Measurements from ENCODE around the gene SRY. TPM values are rescaled to one million over a fixed set of nuclear protein-coding genes. Genes with fewer than 3 reads are reported as not detected.
A peak's percentile ranks its signal among the peaks of the same experiment; 100 is the strongest.
"Not testable (repeated sequence)": the region's sequence is repeated elsewhere in the genome, so short reads cannot be mapped to it uniquely, and the experiment has no call there.

Gene SRY
- polyA plus RNA-seq (ENCODE audit: insufficient read length): not detected

DNA sequence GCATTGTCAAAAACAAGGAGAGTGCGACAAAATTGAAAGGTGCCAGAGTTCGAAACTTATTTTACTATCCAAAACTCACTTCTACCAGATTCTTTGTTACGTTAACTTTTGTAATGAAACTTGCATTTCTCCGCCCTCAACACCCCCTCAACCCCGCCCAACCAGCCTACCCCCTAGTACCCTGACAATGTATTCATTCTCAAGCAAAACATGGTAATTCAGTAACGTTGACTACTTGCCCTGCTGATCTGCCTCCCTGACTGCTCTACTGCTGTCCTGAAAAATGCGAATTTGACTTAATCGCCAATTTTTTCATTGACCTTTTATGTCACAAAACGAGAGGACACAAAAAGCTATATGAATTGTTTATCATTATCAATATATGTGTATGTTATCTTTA is at the start of gene SRY:
TSS of gene SRY (minus strand) at position 83 of the 400 bp plus-strand sequence. CDS start at position 4, 79 bp downstream.
- peak; percentile 2 for DNase-seq

DNA sequence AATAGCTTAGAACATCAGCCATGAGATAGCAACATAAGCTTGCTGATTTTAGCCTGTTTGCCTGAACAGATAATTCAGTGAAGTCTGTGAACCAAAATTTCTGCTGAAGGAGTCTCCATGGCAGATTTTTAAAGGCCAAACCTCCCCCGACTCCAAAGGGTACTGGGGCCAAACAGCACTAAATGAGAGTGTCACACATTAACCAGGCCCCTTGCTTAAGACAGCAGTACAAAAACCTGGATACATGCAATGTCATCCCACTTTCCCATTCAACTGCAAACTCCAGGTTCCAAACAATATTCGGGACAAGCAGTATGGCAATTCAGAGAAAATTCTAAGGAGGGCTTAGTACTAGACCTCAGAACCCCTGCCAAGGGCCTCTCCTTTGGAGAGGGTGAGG is 49.6 kb upstream of the SRY start:
- DNase-seq: no peak

DNA sequence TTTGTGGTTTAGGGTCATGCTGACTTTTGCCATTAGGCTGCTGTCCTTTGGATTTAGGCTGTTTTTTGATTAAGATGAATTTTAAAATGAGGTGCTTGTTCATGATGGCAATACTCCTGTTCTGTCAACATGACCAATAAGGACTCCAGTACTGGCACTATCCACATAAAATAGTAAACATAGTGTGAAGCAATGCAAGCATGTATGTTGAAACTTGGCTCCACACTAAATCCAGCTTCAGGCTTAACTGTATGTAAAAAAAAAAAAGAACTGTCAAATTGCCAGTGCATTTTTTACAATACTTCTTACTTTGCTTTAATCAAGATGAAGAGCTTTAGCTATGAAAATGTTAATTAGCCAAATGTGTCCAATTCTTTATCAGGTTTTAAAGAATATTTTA is 47.7 kb upstream of the SRY start:
- no peak for DNase-seq

DNA sequence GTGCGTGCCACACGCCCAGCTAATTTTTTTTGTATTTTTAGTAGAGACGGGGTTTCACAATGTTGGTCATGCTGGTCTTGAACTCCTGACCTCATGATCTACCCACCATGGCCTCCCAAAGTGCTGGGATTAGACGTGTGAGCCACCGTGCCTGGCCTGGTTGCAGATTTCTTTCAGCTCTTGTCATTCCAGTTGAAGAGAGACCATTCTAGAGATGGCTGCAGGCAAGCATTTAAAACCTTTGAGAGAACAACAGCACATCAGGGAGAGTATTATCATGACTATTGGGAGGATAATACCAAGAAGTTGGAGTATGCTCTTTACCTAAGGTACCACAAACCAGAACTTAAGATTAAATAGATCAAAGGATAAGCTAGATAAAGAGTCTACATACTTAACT is 41.0 kb upstream of the SRY start:
- DNase-seq: no peak

DNA sequence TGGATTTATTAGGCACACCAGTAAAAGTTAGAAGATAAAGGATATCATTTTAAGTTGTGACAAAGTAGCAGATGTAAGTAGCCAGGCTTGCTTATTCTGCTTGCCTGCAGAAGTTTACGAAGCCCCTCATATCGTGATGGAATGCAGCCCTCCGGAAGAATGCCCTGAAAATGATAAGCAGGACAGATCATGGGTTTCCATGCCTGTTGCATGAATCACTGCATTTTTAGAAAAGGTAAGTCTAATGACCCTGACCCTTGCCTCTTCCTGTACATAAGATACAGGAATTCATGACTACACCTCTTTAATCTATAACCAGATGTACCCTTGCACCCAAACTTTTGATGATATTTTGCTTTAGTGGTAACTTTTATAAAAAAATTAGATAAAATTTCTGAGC is 37.0 kb upstream of the SRY start:
- no peak for DNase-seq

DNA sequence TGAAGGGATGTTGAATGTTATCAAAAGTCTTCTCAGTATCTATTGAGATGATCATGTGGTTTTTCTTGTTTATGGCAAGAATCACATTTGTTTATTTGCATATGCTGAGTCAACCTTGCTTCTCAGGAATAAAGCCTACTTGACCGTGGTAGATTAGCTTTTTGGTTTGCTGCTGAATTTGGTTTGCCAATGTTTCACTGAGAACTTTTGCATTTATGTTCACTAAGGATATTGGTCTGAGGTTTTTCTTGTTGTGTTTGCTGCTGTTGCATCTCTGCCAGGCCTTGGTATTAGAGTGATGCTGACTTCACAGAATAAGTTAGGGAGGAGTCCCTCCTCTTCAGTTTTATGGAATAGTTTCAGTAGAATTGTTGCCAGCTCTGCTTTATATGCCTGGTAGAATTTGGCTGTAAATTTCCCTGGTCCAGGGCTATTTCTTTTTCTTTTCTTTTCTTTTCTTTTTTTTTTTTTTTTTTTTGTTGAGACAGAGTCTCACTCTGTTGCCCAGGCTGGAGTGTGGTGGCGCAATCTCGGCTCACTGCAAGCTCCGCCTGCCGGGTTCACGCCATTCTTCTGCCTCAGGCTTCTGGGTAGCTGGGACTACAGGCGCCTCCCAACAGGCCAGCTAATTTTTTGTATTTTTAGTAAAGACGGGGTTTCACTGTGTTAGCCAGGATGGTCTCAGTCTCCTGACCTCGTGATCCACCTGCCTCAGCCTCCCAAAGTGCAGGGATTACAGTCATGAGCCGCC is 29.8 kb upstream of the SRY start:
- not testable (repeated sequence) for DNase-seq

DNA sequence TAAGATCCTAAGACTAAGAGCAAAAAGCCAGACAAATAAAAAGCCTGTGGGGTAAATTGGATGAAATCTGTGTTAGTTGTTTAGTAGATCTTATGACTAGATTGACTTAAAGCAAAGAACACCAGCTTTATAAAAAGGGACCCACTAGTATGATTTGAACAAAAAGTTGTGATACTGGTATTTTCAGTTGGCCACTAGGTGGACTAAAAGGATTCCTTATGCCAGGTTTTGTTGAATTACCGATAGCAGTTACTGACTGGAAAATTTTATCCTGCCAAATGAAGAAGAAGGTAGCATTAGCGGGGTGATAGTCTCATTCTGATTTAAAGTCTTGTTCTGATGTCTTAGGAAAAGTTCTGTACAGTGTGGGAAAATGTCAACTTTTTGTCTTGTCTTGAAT is 12.8 kb upstream of the SRY start:
- no peak for DNase-seq

DNA sequence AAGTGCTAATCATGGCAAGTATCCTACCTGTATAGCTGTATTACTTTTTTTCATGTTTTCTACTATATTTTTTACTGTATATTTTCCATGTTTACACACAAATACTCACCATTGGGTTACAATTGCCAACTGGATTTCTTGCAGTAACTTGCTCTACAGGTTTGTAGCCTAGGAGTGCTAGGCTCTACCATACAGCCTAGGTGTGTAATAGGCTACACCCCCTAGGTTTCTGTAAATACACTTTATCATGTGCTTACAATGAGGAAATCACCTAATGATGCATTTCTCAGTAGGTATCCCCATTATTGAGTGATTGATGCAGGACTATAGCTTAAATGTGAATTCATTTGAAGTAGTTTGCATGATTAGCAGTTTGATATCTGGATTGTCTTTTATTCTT is 10.5 kb upstream of the SRY start:
- DNase-seq: no peak

DNA sequence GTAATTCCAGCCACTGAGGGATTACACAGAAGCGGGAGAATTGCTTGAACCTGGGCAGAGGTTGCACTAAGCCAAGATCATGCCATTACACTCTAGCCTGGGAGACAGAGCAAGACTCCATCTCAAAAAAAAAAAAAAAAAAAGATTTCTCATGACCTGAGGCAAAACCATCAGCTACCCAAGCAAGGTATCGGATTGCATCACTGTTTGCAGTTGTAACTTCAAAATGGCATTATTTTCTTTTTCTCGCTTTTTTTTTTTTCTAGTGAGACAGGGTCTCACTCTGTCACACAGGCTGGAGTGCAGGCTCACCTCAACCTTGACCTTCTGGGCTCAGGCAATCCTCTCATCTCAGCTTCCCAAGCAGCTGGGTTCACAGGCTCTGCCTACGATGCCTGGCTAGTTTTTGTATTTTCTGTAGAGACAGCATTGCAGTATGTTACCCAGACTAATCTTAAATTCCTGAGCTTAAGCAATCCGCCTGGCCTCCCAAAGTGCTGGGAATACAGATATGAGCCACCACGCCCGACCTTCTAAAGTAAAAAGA is 9.6 kb upstream of the SRY start:
- DNase-seq: no peak

DNA sequence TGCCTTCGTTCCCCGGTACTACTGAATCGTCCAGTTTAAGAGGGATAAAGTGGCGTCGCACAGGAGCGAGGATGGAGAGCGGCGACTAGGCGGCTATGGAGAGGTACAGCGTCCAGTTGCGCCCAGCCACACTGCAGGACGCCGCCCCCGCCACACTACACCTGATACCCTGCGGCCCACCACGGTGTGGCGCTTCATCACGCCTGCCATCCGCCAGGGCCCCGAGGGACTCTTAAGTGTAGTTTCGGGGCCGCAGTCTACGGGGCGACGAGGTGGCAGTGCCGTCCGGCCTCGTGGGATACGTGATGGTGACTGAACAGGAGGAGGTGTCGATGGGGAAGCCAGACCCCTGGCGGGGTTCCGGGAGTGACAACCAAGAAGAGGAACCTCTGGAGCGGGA is 2.3 kb upstream of the SRY start:
- DNase-seq: no peak

DNA sequence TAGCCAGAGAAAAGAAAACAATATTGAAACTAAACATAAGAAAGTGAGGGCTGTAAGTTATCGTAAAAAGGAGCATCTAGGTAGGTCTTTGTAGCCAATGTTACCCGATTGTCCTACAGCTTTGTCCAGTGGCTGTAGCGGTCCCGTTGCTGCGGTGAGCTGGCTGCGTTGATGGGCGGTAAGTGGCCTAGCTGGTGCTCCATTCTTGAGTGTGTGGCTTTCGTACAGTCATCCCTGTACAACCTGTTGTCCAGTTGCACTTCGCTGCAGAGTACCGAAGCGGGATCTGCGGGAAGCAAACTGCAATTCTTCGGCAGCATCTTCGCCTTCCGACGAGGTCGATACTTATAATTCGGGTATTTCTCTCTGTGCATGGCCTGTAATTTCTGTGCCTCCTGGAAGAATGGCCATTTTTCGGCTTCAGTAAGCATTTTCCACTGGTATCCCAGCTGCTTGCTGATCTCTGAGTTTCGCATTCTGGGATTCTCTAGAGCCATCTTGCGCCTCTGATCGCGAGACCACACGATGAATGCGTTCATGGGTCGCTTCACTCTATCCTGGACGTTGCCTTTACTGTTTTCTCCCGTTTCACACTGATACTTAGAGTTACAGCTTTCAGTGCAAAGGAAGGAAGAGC is 488 bp downstream of the SRY start:
- DNase-seq: peak; percentile 22

Other genes with a start within 250 kb of the SRY start
- gene RPS4Y1, start 53.9 kb upstream of the SRY start, polyA plus RNA-seq (ENCODE audit: insufficient read length): 637 TPM
- 11.9 TPM for gene ZFY, start 147.7 kb upstream of the SRY start, polyA plus RNA-seq (ENCODE audit: insufficient read length)

Measured in hindlimb muscle (tissue), 1 donor.